Stimulated activated CD4-positive, alpha-beta T cell treated with anti-CD3 and anti-CD28 coated beads, Interleukin-15, amount 100 ng/mL, for 1 hour (primary cell): ENCODE measurements around the gene CEP55.
"Not testable (repeated sequence)": the region's sequence is repeated elsewhere in the genome, so short reads cannot be mapped to it uniquely, and the experiment has no call there.

Experiments
- DNase-seq, 2 donors: peaks; one replicate each; pipeline ENCODE4 v3.0.0-alpha.2; 2020; ENCODE audit warnings: low read depth in 1 of 2, low spot score in 1 of 2

The CEP55 gene

DNA sequence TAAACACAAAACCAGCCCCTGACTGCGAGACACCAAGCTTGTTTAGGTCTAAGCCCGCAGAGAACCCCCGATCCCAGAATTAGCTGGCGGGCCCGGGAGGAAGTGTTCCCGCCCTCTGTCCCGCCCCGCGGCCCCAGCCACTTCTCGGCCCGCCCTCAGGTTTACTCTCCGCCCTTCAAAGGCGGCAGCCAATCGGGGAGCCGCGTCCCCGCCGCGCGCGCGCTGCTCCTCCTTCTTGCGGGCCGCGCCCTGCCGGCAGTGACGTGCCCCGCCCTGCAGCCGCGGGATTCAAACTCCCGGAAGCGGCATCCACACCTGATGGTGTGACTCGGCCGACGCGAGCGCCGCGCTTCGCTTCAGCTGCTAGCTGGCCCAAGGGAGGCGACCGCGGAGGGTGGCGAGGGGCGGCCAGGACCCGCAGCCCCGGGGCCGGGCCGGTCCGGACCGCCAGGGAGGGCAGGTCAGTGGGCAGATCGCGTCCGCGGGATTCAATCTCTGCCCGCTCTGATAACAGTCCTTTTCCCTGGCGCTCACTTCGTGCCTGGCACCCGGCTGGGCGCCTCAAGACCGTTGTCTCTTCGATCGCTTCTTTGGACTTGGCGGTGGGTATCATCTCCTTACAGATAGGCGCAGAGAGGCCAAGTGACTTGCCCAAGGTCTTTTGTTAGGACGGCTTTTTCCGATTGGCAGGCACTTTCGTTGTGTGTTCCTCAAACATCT is at the start of gene CEP55:
CEP55 (plus strand) TSS at position 291 of the 720 bp plus-strand sequence. CDS start 3,440 bp downstream, outside the sequence.
- DNase-seq, result peak; percentile 89 to 93

DNA sequence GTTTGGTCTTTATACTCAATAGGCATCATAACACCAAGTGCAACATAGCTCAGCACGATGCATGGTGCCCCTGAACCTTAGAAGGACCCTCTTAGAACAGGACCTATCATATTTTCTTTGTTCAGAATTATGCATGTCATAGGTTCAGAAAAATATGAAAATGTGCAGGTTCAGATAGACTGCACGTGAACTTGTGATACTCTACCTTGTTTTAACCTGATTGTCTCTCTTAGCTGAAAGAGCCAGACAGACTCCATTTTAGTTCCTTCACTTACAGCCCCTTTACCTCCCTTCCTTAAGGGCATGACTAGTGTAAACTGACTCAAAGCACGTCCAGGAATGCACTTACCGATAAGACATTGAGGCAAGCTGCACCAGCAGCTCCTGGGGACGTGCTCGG is 49.4 kb upstream of the CEP55 start:
- no peak for DNase-seq

DNA sequence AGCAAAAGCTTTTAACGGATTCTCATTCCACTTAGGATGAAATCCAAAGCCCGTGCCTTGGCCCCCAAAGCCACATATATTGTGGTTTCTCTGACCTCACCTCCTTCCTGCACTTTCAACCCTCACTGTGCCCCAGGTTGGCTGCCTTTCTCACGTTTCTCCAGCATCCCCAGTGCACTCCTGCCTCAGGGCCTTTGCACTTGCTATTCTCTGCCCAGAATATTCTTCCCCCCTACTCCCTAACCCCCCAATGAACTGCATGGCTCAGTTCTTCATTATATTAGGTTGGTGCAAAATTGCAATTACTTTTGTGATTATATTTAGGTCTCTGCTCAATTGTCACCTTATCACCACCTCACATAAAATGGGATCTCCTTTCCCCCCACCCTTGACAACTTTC is 48.4 kb upstream of the CEP55 start:
- DNase-seq, result no peak

DNA sequence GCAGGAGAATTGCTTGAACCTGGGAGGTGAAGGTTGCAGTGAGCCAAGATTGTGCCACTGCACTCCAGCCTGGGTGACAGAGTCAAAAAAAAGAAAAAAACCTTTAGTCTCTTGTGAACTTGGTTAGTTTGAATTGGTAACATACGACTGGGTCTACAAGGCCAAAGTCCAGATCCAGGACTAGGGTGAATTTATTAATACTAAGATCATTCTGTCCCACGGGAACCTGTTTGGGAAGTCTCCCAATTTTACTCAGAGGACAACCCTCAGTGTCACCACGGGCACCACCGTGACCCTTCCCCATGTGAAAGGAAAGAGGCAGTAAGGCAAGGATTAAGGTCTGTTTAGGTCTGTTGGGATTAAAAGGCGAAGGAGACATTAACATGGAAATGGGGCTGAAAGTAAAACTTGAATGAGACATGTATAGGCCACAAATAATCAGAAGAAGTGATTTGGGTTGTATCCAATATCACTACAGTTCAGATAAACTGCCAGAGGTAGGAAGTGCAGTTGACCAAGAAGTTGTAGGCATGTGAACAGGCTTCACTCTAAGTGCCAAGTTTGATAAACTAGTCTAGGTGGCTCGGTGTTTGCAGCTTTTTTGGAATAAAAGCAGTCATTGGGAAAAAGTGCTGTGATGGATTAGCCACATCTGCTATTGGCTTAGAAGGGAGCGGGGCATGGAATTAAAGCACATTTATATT is 45.0 kb upstream of the CEP55 start:
- DNase-seq, result no peak

DNA sequence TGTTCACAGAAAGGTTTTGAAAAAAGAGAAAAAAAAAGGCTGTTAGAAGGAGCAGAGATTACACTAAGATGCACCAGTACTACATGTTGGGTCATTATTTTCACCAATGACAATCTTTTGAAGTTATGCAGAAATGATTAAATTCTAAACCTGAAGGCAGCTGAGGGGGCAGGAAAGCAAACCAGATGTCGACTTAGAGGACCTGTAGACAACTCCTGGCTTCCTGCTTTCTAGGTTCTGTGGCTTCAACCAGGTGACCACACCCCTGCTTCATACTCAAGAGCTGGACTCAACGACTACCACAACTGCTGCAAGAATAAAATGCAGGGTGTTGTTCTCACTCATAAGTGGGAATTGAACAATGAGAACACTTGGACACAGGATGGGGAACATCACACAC is 44.3 kb upstream of the CEP55 start:
- no peak for DNase-seq

DNA sequence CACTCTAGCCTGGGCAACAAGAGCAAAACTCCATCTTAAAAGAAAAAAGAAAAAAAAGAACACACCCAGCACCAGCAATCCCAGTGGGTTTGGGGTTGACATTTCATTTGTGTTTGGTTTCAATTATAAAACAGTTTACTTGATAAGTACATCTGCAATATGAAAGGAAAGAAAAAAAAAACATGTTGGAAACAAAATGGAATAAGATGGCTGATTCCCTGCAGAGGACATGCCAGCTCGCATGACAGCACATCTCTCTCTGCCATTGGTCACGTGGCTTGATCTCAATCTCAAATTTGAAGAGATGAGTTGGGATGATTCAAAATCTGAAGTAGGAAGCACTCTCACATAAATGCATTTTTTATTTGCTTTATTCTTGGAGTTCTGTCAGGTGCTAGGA is 42.3 kb upstream of the CEP55 start:
- DNase-seq, result no peak

DNA sequence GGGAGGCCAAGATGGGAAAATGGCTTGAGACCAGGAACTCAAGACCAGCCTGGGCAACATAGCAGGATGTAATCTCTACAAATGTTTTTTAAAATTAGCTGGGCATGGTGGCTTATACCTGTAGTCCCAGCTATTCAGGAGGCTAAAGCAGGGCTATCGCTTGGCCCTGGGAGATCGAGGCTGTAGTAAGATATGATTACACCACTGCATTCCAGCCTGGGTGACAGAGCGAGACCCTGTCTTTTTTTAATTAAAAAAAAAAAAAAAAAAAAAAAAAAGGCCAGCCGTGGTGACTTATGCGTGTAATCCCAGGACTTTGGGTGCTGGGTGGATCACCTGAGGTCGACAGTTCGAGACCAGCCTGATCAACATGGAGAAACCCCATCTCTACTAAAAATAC is 41.7 kb upstream of the CEP55 start:
- DNase-seq, result no peak

DNA sequence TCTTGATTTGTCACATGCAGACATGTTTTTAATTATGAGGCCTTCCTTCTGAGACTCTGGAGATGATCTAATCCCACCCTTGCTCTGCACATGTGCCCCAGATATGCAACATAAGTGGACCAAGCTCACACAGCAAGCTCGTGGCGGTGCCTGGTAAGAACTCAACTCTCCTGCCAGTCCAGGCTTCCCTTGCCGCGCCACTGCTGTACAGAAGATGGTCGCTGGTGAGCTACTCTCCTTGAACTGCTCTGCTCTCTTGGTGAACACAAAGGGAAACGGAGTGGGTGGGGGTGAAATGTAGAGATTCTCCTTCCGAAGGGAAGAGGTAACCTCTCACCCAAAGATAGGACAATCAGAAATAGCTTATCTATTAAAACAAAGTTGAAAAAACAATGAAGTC is 39.9 kb upstream of the CEP55 start:
- no peak for DNase-seq

DNA sequence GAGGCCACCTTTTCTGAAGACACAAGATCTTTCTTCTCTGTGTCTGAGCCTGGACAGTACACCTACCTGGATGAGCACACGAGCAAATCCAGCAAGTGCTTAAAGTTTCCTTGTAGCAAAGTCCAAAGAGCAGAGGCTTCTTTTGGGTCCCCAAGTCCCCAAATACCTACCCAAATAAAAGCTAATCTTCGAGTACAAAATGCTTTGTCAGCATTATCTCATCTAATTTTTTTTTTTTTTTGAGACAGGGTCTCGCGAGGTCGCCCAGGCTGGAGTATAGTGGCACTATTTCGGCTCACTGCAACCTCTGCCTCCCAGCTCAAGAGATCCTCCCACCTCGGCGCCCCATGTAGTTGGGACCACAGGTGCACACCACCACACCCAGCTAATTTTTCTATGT is 38.9 kb upstream of the CEP55 start:
- DNase-seq, result no peak

DNA sequence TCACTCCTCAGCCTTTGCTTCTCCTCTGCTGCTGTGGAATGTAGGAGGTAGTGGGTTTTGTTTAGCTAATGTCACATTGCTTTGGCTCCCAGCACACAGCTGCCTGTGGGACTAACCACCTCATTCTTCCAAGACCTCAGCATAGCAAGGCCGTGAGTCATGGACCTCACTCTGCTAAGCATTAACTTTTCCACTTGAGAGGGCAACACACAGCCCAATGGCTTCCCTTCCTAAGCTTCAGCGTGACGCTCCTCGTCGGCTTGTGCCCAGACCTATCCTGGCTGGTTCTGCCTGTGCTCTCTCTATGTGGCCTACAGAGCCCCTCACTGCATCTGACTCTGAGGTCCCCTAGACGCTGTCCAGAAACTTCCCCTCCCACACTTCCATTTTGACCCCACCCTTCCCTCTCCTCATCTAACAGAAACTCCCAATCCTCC is 37.6 kb upstream of the CEP55 start:
- DNase-seq, result no peak

DNA sequence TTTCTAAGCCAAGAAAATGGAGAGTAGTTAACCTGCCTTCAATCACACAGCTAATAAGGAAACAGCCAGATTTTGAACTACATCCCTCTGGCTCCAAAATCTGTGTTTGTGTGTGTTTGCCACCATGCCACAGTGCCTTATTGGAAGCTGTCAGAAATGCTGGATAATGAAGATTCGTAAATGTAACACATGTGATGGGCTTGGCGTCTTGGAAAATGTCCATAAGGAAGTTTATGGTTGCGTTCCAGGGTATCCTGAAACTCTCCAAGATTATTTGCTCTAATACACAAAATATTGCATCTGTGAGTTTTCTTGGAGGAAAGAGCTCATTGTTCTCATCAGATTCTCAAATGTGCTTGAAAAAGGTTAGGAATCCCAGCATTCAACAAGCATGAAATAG is 36.9 kb upstream of the CEP55 start:
- no peak for DNase-seq

DNA sequence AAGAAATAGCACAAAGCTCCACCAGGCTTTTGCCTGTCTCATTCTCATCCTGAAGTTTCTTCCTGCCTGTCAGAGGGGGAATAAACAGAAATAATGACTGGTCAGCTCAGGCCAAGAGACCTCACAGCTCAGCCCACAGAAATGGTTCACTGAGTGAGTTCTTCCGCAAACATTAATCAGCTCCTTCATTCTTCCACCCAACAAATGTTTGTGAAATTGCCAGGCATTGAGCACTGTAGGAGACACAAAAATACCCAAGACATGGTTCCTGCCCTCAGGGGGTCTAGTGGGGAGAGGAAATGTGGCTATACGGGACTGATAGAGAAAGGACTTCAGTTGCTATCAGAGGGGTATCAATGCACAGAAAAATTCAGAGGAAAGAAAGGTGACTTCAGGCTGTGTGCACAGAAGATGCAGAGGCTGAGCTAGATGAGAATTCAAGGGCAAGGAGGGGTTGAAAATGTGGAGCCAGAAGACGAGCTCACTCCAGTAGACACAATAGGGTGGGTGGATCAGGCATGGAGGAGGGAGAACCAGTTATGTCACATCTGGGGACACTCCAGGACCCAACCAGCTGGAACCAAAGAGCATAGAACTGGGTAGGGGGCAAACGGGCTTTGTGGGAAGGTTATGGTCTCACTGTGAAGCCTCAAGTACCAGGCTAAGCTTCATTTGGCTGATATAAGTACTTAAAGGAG is 35.2 kb upstream of the CEP55 start:
- DNase-seq, result no peak

DNA sequence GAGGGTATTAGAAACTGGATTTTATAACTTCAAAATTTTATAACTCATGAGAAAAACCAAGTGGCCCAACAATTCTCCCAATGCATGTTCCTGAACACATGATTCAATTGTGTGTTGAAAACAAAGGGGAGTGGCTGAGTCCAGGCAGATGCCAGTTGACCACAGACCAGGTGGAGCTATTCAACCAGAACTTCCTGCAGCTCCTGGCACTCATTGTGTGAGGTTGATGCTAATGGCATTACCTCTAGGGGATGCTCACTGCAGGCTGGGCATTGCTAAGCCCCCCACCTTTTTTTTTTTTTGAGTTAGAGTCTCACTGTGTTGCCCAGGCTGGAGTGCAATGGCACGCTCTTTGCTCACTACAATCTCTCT is 34.6 kb upstream of the CEP55 start:
- DNase-seq, result no peak

DNA sequence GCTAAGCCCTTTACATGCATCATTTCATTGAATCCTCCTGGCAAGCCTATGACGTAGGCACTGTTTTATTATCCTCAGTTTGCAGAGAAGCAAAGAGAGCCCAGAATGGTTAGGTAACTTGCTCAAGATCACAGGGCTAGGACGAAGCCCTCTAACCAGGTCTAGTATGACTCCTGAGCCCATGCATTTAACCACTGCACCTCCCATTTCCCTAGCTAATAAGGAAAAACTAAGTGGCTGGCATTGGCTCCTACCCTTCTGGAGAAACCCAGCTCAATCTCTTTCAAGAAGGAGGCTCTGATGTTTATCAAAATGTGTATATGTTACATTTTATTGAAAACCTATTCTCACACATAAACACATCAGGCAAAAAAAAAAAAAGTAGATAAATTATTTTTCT is 34.0 kb upstream of the CEP55 start:
- DNase-seq, result no peak

DNA sequence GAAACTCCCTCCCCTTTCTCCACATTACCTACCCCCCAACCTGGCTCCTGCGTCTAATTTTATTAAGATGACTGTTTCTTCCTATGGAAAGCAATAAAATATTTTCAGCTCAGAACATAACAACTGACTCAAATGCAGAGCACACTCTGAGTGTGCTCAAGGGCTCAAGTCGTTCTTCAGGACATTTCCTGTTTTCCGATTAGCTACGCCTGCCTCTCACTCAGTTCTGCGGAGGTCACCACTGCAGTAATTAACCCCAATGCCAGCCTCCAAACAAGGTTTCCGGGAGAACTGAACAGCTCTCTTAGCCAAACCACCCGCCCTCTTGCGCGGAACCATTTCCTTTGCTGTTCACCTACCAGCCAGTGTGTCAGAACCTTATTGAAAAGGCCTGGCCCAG is 33.5 kb upstream of the CEP55 start:
- DNase-seq, result peak in 1 of 2 donors; percentile 8

DNA sequence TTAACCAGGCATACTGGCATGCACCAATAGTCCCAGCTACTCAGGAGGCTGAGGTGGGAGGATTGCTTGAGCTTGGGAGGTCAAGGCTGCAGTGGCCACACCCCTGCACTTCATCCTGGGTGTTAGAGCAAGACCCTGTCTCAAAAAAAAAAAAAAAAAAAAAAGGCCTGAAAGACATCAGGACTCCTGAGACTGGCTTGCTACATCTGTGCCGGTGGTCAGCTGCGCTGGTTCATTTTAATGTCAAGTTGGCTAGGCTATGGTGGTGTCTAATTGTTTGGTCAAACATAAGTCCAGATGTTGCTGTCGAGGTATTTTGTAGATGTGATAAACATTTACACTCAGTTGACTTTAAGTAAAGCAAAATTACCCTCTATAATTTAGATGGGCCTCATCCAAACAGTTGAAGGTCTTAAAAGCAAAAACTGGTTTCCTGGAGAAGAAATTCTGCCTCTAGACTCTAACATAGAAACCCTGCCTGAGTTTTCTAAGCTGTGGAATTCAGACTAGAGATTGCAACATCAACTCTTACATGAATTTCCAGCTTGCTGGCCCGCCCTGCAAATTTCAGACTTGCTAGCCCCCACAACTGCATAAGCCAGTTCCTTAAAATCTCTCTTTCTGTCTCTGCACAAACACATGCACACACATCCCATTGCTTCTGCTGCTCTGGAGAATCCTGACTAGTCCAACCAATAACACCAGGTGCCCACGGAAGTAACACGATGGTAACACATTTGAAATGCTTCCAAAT is 32.5 kb upstream of the CEP55 start:
- no peak for DNase-seq

DNA sequence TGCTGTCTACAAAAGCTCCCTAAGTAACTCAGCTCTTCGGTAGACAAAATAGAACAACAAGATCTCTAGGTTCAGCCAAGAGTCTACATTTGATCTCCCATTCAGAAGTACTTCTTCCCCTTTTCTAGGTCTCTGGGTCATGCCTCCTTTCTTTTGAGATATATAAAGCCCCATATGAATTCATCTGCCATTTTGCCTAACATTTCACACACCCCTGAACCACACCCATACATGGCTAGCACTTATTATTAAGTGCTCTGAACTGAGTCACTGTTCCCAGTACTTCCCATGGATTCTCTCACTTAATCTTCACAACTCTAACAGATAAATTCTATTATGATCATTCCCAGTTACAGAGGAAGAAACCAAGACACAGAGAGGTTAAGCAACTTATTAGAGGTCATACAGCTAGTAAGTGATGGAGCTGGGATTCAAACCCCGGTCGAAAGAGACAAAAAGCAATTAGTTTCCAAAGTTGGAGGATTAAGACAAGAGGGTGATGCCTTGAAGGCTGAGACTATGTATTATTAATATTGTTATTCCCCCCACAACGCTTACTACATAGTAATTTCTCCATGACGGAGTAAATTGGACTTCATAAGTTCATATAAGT is 31.5 kb upstream of the CEP55 start:
- no peak for DNase-seq

DNA sequence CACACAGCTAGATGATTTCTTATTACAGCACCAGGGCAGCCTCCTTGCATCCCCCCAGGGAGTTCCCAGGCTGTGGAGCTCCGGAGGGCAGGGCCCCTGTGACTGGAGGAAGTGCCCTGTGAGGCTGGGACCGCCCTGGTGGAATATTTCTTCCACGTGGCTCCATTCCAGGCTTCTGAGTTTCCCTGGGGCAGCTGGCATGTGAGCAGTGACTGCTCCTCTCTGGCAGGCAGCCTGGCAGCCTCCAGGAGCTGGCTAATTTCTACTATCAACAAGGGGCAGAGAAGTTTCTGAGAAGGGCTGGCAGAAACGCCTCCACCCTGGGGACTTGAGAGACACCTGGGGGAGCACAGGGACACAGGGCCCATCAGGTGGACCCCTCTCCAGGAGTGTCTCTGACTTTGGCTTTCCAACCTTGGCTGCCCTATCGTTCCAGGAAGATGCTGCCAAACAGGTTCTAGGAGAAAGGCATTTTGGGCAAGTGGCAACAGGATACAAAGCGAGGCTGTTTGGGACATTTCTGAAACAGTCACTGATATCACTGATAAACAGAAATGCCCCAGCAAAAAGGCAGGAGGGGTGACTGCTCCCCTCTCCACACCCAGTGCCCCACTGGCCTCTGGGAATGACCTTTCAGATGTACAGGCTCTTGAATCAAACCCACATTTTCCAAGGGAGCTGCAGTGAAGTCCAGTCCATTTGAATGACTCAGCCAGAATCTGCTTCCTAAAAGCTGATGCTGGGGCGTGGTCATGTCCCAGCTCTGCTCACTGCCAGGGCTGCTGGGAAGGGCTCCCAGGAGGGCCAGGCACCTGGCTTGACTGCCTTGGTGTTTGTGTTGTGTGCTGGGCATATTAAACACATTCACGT is 30.4 kb upstream of the CEP55 start:
- no peak for DNase-seq

DNA sequence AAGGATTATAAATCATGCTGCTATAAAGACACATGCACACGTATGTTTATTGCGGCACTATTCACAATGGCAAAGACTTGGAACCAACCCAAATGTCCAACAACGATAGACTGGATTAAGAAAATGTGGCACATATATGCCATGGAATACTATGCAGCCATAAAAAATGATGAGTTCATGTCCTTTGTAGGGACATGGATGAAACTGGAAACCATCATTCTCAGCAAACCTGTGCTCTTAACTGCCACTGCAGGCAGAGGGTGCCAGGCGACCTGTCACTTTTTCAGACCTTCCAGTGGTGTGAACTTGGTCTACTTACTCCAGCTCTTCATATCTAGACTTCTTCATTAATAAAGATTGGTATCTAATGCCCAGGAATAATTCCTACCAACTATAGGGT is 28.8 kb upstream of the CEP55 start:
- DNase-seq, result not testable (repeated sequence)
